H9 (cell line): ENCODE results near the gene ANXA1. TPM values are rescaled to one million over a fixed set of nuclear protein-coding genes. Genes with fewer than 3 reads are reported as not detected.

ENCODE experiments used
- DNase-seq: peaks from one replicate; pipeline ENCODE4 v3.0.0-alpha.2; 2017
- H2AFZ ChIP-seq: one replicate; pipeline ENCODE4 v1.6.1; 2013; ENCODE audit warnings: mild to moderate bottlenecking, low read length, control low read depth, moderate library complexity
- H2AK5ac ChIP-seq: 2 replicates; pipeline ENCODE4 v1.6.1; 2013; ENCODE audit warnings: low read length, control low read depth, mixed read lengths; ENCODE audit not compliant: insufficient read length
- H2BK120ac ChIP-seq: one replicate; pipeline ENCODE4 v1.6.1; 2013; ENCODE audit warnings: low read depth, mild to moderate bottlenecking, low read length, control low read depth, inconsistent platforms; ENCODE audit not compliant: poor library complexity, severe bottlenecking
- H2BK12ac ChIP-seq: 2 replicates; pipeline ENCODE4 v1.6.1; 2013; ENCODE audit warnings: low read length, control low read depth, mixed read lengths, low read depth; ENCODE audit not compliant: insufficient read length
- H2BK15ac ChIP-seq: 2 replicates; pipeline ENCODE4 v1.6.1; 2013; ENCODE audit warnings: low read depth, low read length, control low read depth
- H2BK20ac ChIP-seq: one replicate; pipeline ENCODE4 v1.6.1; 2013; ENCODE audit warnings: low read depth, mild to moderate bottlenecking, low read length, control low read depth, inconsistent platforms; ENCODE audit not compliant: poor library complexity, severe bottlenecking
- H2BK5ac ChIP-seq: 2 replicates; pipeline ENCODE4 v1.6.1; 2013; ENCODE audit warnings: low read length, control low read depth, mixed read lengths; ENCODE audit not compliant: insufficient read length
- H3K14ac ChIP-seq: 2 replicates; pipeline ENCODE4 v1.6.1; 2013; ENCODE audit warnings: low read length, control low read depth; ENCODE audit not compliant: insufficient read depth
- H3K18ac ChIP-seq: 2 replicates; pipeline ENCODE4 v1.6.1; 2013; ENCODE audit warnings: low read depth, mild to moderate bottlenecking, mixed read lengths, low read length, control low read depth; ENCODE audit not compliant: insufficient read length
- H3K23ac ChIP-seq: 2 replicates; pipeline ENCODE4 v1.6.1; 2013; ENCODE audit warnings: low read length, control low read depth, mixed read lengths, low read depth; ENCODE audit not compliant: insufficient read length
- H3K23me2 ChIP-seq: 2 replicates; pipeline ENCODE4 v1.6.1; 2013; ENCODE audit warnings: low read depth, mild to moderate bottlenecking, mixed read lengths, low read length, control low read depth; ENCODE audit not compliant: insufficient read length, poor library complexity, severe bottlenecking
- H3K27ac ChIP-seq: 2 replicates; pipeline ENCODE4 v1.5.1; 2013; ENCODE audit warnings: low read length, control low read depth, mixed read lengths, low read depth; ENCODE audit not compliant: insufficient read length
- H3K27me3 ChIP-seq: 2 replicates; pipeline ENCODE4 v1.6.1; 2013; ENCODE audit warnings: low read length, control low read depth, inconsistent platforms; ENCODE audit not compliant: insufficient read depth
- H3K4ac ChIP-seq: 2 replicates; pipeline ENCODE4 v1.6.1; 2013; ENCODE audit warnings: low read depth, mild to moderate bottlenecking, control low read depth, inconsistent platforms, low read length, moderate library complexity
- H3K4me1 ChIP-seq: 2 replicates; pipeline ENCODE4 v1.6.1; 2013; ENCODE audit warnings: low read length, control low read depth, inconsistent platforms; ENCODE audit not compliant: insufficient read depth
- H3K4me2 ChIP-seq: 2 replicates; pipeline ENCODE4 v1.6.1; 2013; ENCODE audit warnings: low read length, control low read depth, mixed read lengths; ENCODE audit not compliant: insufficient read length, insufficient read depth
- H3K56ac ChIP-seq: 2 replicates; pipeline ENCODE4 v1.6.1; 2013; ENCODE audit warnings: low read depth, mild to moderate bottlenecking, mixed read lengths, low read length, control low read depth; ENCODE audit not compliant: insufficient read length
- H3K79me1 ChIP-seq: 2 replicates; pipeline ENCODE4 v1.6.1; 2013; ENCODE audit warnings: low read depth, mild to moderate bottlenecking, moderate library complexity, low read length, control low read depth, inconsistent platforms; ENCODE audit not compliant: insufficient read depth, poor library complexity, severe bottlenecking
- H3K79me2 ChIP-seq: 2 replicates; pipeline ENCODE4 v1.6.1; 2013; ENCODE audit warnings: low read length, control low read depth, inconsistent platforms; ENCODE audit not compliant: insufficient read depth
- H3K9ac ChIP-seq: 2 replicates; pipeline ENCODE4 v1.6.1; 2013; ENCODE audit warnings: low read length, control low read depth, mixed read lengths; ENCODE audit not compliant: insufficient read length; ENCODE audit errors: extremely low read depth
- H3K9me3 ChIP-seq: one replicate; pipeline ENCODE4 v1.6.1; 2013; ENCODE audit warnings: low read depth, low read length, inconsistent platforms; ENCODE audit not compliant: control insufficient read depth
- H3T11ph ChIP-seq: one replicate; pipeline ENCODE4 v1.6.1; 2013; ENCODE audit warnings: mild to moderate bottlenecking, low read length, control low read depth, inconsistent platforms
- H4K20me1 ChIP-seq: one replicate; pipeline ENCODE4 v1.6.1; 2013; ENCODE audit not compliant: control insufficient read depth, insufficient read length, insufficient read depth
- H4K5ac ChIP-seq: 2 replicates; pipeline ENCODE4 v1.6.1; 2013; ENCODE audit warnings: low read depth, mild to moderate bottlenecking, mixed read lengths, low read length, control low read depth; ENCODE audit not compliant: insufficient read length
- H4K8ac ChIP-seq: replicated peaks from 2 replicates; pipeline ENCODE4 v1.6.1; 2013; ENCODE audit warnings: low read length, control low read depth, mixed read lengths, low read depth; ENCODE audit not compliant: insufficient read length
- H4K91ac ChIP-seq: 2 replicates; pipeline ENCODE4 v1.6.1; 2013; ENCODE audit warnings: low read depth, mild to moderate bottlenecking, moderate library complexity, mixed read lengths, low read length, control low read depth; ENCODE audit not compliant: insufficient read length
- H3K27ac Mint-ChIP-seq, 3 experiments: 2 replicates in 2 of 3; 3 replicates in 1 of 3; pipeline ENCODE4 v1.8.0; 2020 to 2021; ENCODE audit warnings: mixed read lengths in 3 of 3, mild to moderate bottlenecking in 1 of 3, moderate library complexity in 1 of 3
- H3K27me3 Mint-ChIP-seq: 2 replicates; pipeline ENCODE4 v1.8.0; 2021; ENCODE audit warnings: low read depth, mild to moderate bottlenecking, moderate library complexity, mixed read lengths
- H3K36me3 Mint-ChIP-seq, 3 experiments: 2 replicates in 2 of 3; 3 replicates in 1 of 3; pipeline ENCODE4 v1.8.0; 2020 to 2021; ENCODE audit warnings: low read depth in 3 of 3, mixed read lengths in 3 of 3; ENCODE audit not compliant: insufficient read depth in 1 of 3
- H3K4me1 Mint-ChIP-seq, 2 experiments: 2 replicates each; pipeline ENCODE4 v1.8.0; 2020; ENCODE audit warnings: mixed read lengths in 2 of 2
- H3K4me3 Mint-ChIP-seq, 2 experiments: 2 replicates in 1 of 2; 3 replicates in 1 of 2; pipeline ENCODE4 v1.8.0; 2020 to 2021; ENCODE audit warnings: mild to moderate bottlenecking in 2 of 2, mixed read lengths in 2 of 2, moderate library complexity in 1 of 2
- H3K9me3 Mint-ChIP-seq, 2 experiments: 2 replicates in 1 of 2; 3 replicates in 1 of 2; pipeline ENCODE4 v1.8.0; 2020; ENCODE audit warnings: mild to moderate bottlenecking in 2 of 2, mixed read lengths in 2 of 2, moderate library complexity in 1 of 2
- CTCF ChIP-seq: fragments of 200-600 bp; sonication (generic); conservative IDR thresholded peaks from 3 replicates; pipeline ENCODE4 v1.8.0; 2021; ENCODE audit warnings: antibody characterized with exemption, mild to moderate bottlenecking
- WGBS: extraction: QIAGEN DNeasy Blood & Tissue Kit; methylation state at CpG from one replicate; pipeline ENCODE4 v1.1.7; 2013; ENCODE audit warnings: missing lambda C conversion rate, low lambda C conversion rate, mixed read lengths; ENCODE audit not compliant: insufficient read length; ENCODE audit errors: extremely low coverage; 5-methylcytosine and 5-hydroxymethylcytosine counted together
- total RNA-seq: library from RNA; stranded (reverse); gene quantifications from 2 replicates; pipeline ENCODE4 v1.2.1, GENCODE V29; 2021

ANXA1 gene
- total RNA-seq, 1 experiment from 2014 or later, result 3.5 TPM

GRCh38 chr9:73157811-73158210 is 6.1 kb downstream of the ANXA1 start:
- Mint-ChIP-seq H3K27me3 (no peaks in the 10 kb centered on the region), H3K9me3 (no peaks in the 10 kb centered on the region; a peak in 1 of 5 replicates), H3K36me3 (no peaks in the 10 kb centered on the region), H3K4me3 (no peak overlapping the region), H3K4me1 (peaks cover 37 to 41% of the 10 kb centered on the region in 2 experiments), H3K27ac (no peak overlapping the region; a peak in 1 of 7 replicates)
- H2BK15ac ChIP-seq, result no peak overlapping the region
- H3K23ac ChIP-seq, result no peak overlapping the region
- H2AK5ac ChIP-seq, result no peak overlapping the region
- no peaks in the 10 kb centered on the region for H4K20me1 ChIP-seq
- H4K5ac ChIP-seq, result no peak overlapping the region
- H2BK20ac ChIP-seq, result no peak overlapping the region
- H3K14ac ChIP-seq, result no peak overlapping the region
- H3K79me1 ChIP-seq, result no peaks in the 10 kb centered on the region
- no peak for TF ChIP-seq CTCF
- no peak overlapping the region for H3K4me2 ChIP-seq
- no peak overlapping the region for H2AFZ ChIP-seq
- H3K27me3 ChIP-seq, result no peaks in the 10 kb centered on the region
- no peak overlapping the region for H3K56ac ChIP-seq
- H3K9ac ChIP-seq, result no peak overlapping the region
- H3K18ac ChIP-seq, result no peak overlapping the region
- H3K9me3 ChIP-seq, result no peaks in the 10 kb centered on the region
- no peak overlapping the region for H4K91ac ChIP-seq
- H3K79me2 ChIP-seq, result no peaks in the 10 kb centered on the region
- DNase-seq, result no peak
- no peak overlapping the region for H2BK5ac ChIP-seq
- no peak overlapping the region for H3K4ac ChIP-seq
- H3K23me2 ChIP-seq, result no peaks in the 10 kb centered on the region
- no CpG with 5 or more reads among the region's 2 CpGs for WGBS
- no peak overlapping the region for H3K27ac ChIP-seq
- no peak overlapping the region for H2BK120ac ChIP-seq
- no peaks in the 10 kb centered on the region; the same call in 1 of the 2 replicates for H3K4me1 ChIP-seq
- no peak overlapping the region for H4K8ac ChIP-seq
- no peak overlapping the region for H2BK12ac ChIP-seq
- H3T11ph ChIP-seq, result no peak overlapping the region
